ENCODE measurements around the gene FBXW2. TPM values are rescaled to one million over a fixed set of nuclear protein-coding genes. Genes with fewer than 3 reads are reported as not detected.

FBXW2 gene
- polyA plus RNA-seq, 3 donors: 35.8 to 50.7 (median 46.9) TPM

GRCh38 chr9:120717176-120717575, 76.0 kb downstream of the FBXW2 start:
- DNase-seq: no peak

- DNase-seq: no peak
These were observed 76.7 kb downstream of the FBXW2 start for GRCh38 chr9:120716483-120716882.

GRCh38 chr9:120715389-120715924, 77.8 kb downstream of the FBXW2 start:
- DNase-seq: peak; percentile 73

- DNase-seq: no peak
These were observed 78.3 kb downstream of the FBXW2 start for GRCh38 chr9:120714846-120715388.

GRCh38 chr9:120714088-120714845, 78.9 kb downstream of the FBXW2 start, which contains the start of gene MEGF9:
Gene MEGF9, minus strand, starts transcription at chr9:120714470. Its CDS starts 112 bp downstream, at chr9:120714358.
- peak; percentile 97 for DNase-seq

- no peak for DNase-seq
These were observed 79.7 kb downstream of the FBXW2 start for GRCh38 chr9:120713257-120714087.

GRCh38 chr9:120712539-120713031, 80.6 kb downstream of the FBXW2 start:
- no peak for DNase-seq

GRCh38 chr9:120711841-120712538, 81.2 kb downstream of the FBXW2 start:
- no peak for DNase-seq

- DNase-seq: no peak
These were observed 81.9 kb downstream of the FBXW2 start for GRCh38 chr9:120711354-120711753.

- DNase-seq: peak; percentile 27
These were observed 82.9 kb downstream of the FBXW2 start for GRCh38 chr9:120710110-120710981.

- DNase-seq: no peak
These were observed 84.5 kb downstream of the FBXW2 start for GRCh38 chr9:120708526-120709224.

GRCh38 chr9:120707170-120707569, 86.0 kb downstream of the FBXW2 start:
- DNase-seq: no peak

Other genes with a start within 250 kb of the FBXW2 start
- 10 to 100 TPM; 64.8 to 74.7 (median 73.2) TPM for gene CDK5RAP2, start 213.2 kb downstream of the FBXW2 start, polyA plus RNA-seq (ENCODE audit: insufficient read length in 3 of 3)
- gene MEGF9, start 78.9 kb downstream of the FBXW2 start, polyA plus RNA-seq (ENCODE audit: insufficient read length in 3 of 3): 10 to 100 TPM; 14.0 to 17.9 (median 15.6) TPM
- gene PSMD5, start 49.5 kb upstream of the FBXW2 start, polyA plus RNA-seq (ENCODE audit: insufficient read length in 3 of 3): 10 to 100 TPM; 27.3 to 37.6 (median 36.0) TPM
- 10 to 100 TPM; 26.0 to 39.7 (median 34.7) TPM for gene PHF19, start 83.8 kb upstream of the FBXW2 start, polyA plus RNA-seq (ENCODE audit: insufficient read length in 3 of 3)
- 1 to 10 TPM; 4.9 to 6.6 (median 6.4) TPM for gene TRAF1, start 133.4 kb upstream of the FBXW2 start, polyA plus RNA-seq (ENCODE audit: insufficient read length in 3 of 3)